Trophoblast cell (in vitro differentiated cells and primary cell): ENCODE results near the gene SVEP1. TPM values are rescaled to one million over a fixed set of nuclear protein-coding genes. Genes with fewer than 3 reads are reported as not detected.

Experiments
- DNase-seq, 2 donors: peaks; one replicate each; pipeline ENCODE4 v3.0.0-alpha.2; 2016
- H2AFZ ChIP-seq: 2 replicates; pipeline ENCODE4 v1.6.1; 2013; ENCODE audit warnings: low read length, moderate library complexity, mild to moderate bottlenecking; ENCODE audit not compliant: insufficient read depth, poor library complexity
- H2AK5ac ChIP-seq: 2 replicates; pipeline ENCODE4 v1.6.1; 2013; ENCODE audit warnings: mild to moderate bottlenecking, low read length
- H2BK120ac ChIP-seq: 2 replicates; pipeline ENCODE4 v1.6.1; 2013; ENCODE audit warnings: low read length, mild to moderate bottlenecking, moderate library complexity; ENCODE audit not compliant: insufficient read depth, poor library complexity
- H2BK12ac ChIP-seq: 2 replicates; pipeline ENCODE4 v1.6.1; 2013; ENCODE audit warnings: mild to moderate bottlenecking, low read length, moderate library complexity
- H2BK5ac ChIP-seq: 2 replicates; pipeline ENCODE4 v1.6.1; 2013; ENCODE audit warnings: low read length, low read depth, moderate library complexity, mild to moderate bottlenecking; ENCODE audit not compliant: poor library complexity
- H3K14ac ChIP-seq: 2 replicates; pipeline ENCODE4 v1.6.1; 2013; ENCODE audit warnings: mild to moderate bottlenecking, low read length
- H3K18ac ChIP-seq: 2 replicates; pipeline ENCODE4 v1.6.1; 2013; ENCODE audit warnings: mild to moderate bottlenecking, low read length
- H3K23ac ChIP-seq: 2 replicates; pipeline ENCODE4 v1.6.1; 2013; ENCODE audit warnings: low read length
- H3K27ac ChIP-seq: 2 replicates; pipeline ENCODE4 v1.5.1; 2013; ENCODE audit warnings: low read depth, mild to moderate bottlenecking, inconsistent platforms, low read length, moderate library complexity
- H3K27me3 ChIP-seq: 2 replicates; pipeline ENCODE4 v1.6.1; 2013; ENCODE audit warnings: inconsistent platforms, mild to moderate bottlenecking, low read length, moderate library complexity; ENCODE audit not compliant: insufficient read depth
- H3K36me3 ChIP-seq, 2 experiments: 1 replicate in 1 of 2; 2 replicates in 1 of 2; pipeline ENCODE4 v1.6.1; 2013; ENCODE audit warnings: low read length in 2 of 2, mild to moderate bottlenecking in 2 of 2, moderate library complexity in 1 of 2; ENCODE audit not compliant: insufficient read depth in 2 of 2, control insufficient read depth in 1 of 2
- H3K4ac ChIP-seq: 2 replicates; pipeline ENCODE4 v1.6.1; 2013; ENCODE audit warnings: low read depth, mild to moderate bottlenecking, low read length, moderate library complexity
- H3K4me1 ChIP-seq, 2 experiments: 1 replicate in 1 of 2; 2 replicates in 1 of 2; pipeline ENCODE4 v1.6.1; 2013; ENCODE audit warnings: low read length in 2 of 2, mild to moderate bottlenecking in 2 of 2, moderate library complexity in 1 of 2; ENCODE audit not compliant: insufficient read depth in 2 of 2, control insufficient read depth in 1 of 2
- H3K4me2 ChIP-seq: 2 replicates; pipeline ENCODE4 v1.6.1; 2013; ENCODE audit warnings: inconsistent platforms, mild to moderate bottlenecking, low read length, moderate library complexity
- H3K4me3 ChIP-seq: 2 replicates; pipeline ENCODE4 v1.5.1; 2013; ENCODE audit warnings: mild to moderate bottlenecking, low read depth, low read length, inconsistent platforms
- H3K79me1 ChIP-seq: one replicate; pipeline ENCODE4 v1.6.1; 2013; ENCODE audit warnings: low read length
- H3K79me2 ChIP-seq: 2 replicates; pipeline ENCODE4 v1.6.1; 2013; ENCODE audit warnings: low read length, mild to moderate bottlenecking; ENCODE audit not compliant: control insufficient read depth, insufficient read depth, poor library complexity
- H3K9ac ChIP-seq: 2 replicates; pipeline ENCODE4 v1.6.1; 2013; ENCODE audit warnings: mild to moderate bottlenecking, low read length
- H3K9me3 ChIP-seq: 2 replicates; pipeline ENCODE4 v1.6.1; 2013; ENCODE audit warnings: low read depth, mild to moderate bottlenecking, control low read depth, inconsistent platforms, low read length; ENCODE audit not compliant: insufficient read depth
- H4K12ac ChIP-seq: 2 replicates; pipeline ENCODE4 v1.6.1; 2013; ENCODE audit warnings: low read depth, mild to moderate bottlenecking, low read length, moderate library complexity
- H4K8ac ChIP-seq: 2 replicates; pipeline ENCODE4 v1.6.1; 2013; ENCODE audit warnings: low read depth, mild to moderate bottlenecking, low read length, moderate library complexity
- H4K91ac ChIP-seq: one replicate; pipeline ENCODE4 v1.6.1; 2013; ENCODE audit warnings: low read depth, mild to moderate bottlenecking, low read length, moderate library complexity
- WGBS: extraction: QIAGEN DNeasy Blood & Tissue Kit; methylation state at CpG from one replicate; pipeline ENCODE4 v1.1.7; 2013; ENCODE audit warnings: missing lambda C conversion rate; ENCODE audit not compliant: insufficient read length, insufficient coverage; ENCODE audit errors: extremely low coverage; 5-methylcytosine and 5-hydroxymethylcytosine counted together
- polyA plus RNA-seq: library from polyadenylated mRNA; stranded (reverse); fragments of 200-250 nt; gene quantifications from 2 replicates; pipeline ENCODE4 v1.2.3, GENCODE V29; 2013

The SVEP1 gene
- 6.2 and 6.4 TPM in 2 replicates for polyA plus RNA-seq

DNA sequence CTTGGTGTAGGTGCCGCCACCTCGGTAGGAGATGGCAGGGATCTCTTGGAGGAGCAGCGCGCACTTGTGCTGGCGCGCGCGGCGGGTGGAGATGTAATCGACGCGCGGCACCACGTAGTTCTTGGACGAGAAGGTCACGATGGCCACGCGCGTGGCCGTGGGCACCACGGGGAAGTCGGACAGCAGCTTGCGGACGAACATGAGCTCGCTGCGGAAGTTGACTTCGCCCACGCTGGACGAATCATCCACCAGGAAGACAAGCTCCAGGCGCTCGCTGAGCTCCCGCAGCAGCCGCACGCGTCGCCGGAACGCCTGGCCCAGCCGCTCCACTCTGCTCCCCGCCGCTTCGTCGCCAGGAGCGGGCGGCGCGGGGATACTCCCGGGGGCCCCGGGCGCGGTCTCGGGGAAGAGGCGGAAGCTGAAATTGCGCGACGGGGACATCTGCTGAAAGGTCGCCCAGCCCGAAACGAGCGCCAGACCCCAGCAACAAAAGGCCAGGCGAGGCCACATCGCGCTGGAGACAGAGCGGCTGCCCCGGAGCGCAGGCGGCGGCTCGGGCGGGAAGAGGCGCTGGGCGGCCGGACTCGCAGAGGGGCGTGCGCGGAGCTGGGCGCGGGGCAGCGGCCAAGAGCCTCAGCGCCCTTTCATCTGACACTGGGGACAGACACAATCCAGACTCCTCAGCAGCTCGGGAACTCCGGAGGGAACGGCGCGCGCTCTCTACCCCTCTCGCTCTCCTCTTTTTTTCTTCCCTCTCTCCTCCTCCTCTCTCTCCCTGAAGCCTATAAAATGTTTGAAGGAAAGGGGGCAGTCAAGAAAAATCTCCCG lies at the start of gene SVEP1:
TSS of gene SVEP1 (minus strand) at position 708 of the 828 bp plus-strand sequence. CDS start at position 510, 198 bp downstream.
- Histone ChIP-seq H3K79me2 (peaks cover 9% of the 10 kb centered on the region), H3K36me3 (no peaks in the 10 kb centered on the region), H2BK5ac (peak within 1 kb of the TSS; percentile 91), H2AK5ac (no peak within 1 kb of the TSS), H3K18ac (peak within 1 kb of the TSS; percentile 95), H2BK12ac (peak within 1 kb of the TSS; percentile 85), H3K27me3 (no peaks in the 10 kb centered on the region), H3K4me1 (peaks cover 5 to 10% of the 10 kb centered on the region in 2 experiments), H4K8ac (peak within 1 kb of the TSS; percentile 85), H3K4me3 (peak within 1 kb of the TSS; percentile 96), H4K91ac (peak within 1 kb of the TSS; percentile 76), H3K4ac (peak within 1 kb of the TSS; percentile 81), H3K79me1 (peaks cover 17% of the 10 kb centered on the region), H3K9ac (peak within 1 kb of the TSS; percentile 89), H3K27ac (peak within 1 kb of the TSS; percentile 92), H2AFZ (peak within 1 kb of the TSS; percentile 80), H3K9me3 (no peaks in the 10 kb centered on the region), H3K4me2 (peak within 1 kb of the TSS; percentile 81), H3K23ac (peak within 1 kb of the TSS; percentile 90), H3K14ac (peak within 1 kb of the TSS; percentile 94), H4K12ac (peak within 1 kb of the TSS; percentile 93), H2BK120ac (peak within 1 kb of the TSS; percentile 80)
- DNase-seq = peak; percentile 7 to 41
- no CpG with 5 or more reads among the region's 89 CpGs for WGBS

GRCh38 chr9:110626101-110626829 lies 46.7 kb upstream of the SVEP1 start:
- Histone ChIP-seq H4K12ac (no peak overlapping the region), H2BK5ac (no peak overlapping the region), H2AFZ (no peak overlapping the region), H4K91ac (no peak overlapping the region), H3K36me3 (no peaks in the 10 kb centered on the region), H4K8ac (no peak overlapping the region), H3K4me2 (no peak overlapping the region), H3K14ac (no peak overlapping the region), H3K79me1 (no peaks in the 10 kb centered on the region), H3K4ac (no peak overlapping the region), H3K27me3 (no peaks in the 10 kb centered on the region), H3K9me3 (no peaks in the 10 kb centered on the region), H3K79me2 (no peaks in the 10 kb centered on the region), H3K4me1 (no peaks in the 10 kb centered on the region), H3K4me3 (no peak overlapping the region), H2AK5ac (no peak overlapping the region), H3K9ac (no peak overlapping the region), H3K23ac (no peak overlapping the region), H3K18ac (no peak overlapping the region), H2BK120ac (no peak overlapping the region), H3K27ac (no peak overlapping the region), H2BK12ac (no peak overlapping the region)
- WGBS = no CpG with 5 or more reads among the region's 9 CpGs
- no peak for DNase-seq

GRCh38 chr9:110623462-110624025 lies 44.0 kb upstream of the SVEP1 start:
- no peaks in the 10 kb centered on the region for H3K4me1 ChIP-seq
- H3K36me3 ChIP-seq = no peaks in the 10 kb centered on the region

DNA sequence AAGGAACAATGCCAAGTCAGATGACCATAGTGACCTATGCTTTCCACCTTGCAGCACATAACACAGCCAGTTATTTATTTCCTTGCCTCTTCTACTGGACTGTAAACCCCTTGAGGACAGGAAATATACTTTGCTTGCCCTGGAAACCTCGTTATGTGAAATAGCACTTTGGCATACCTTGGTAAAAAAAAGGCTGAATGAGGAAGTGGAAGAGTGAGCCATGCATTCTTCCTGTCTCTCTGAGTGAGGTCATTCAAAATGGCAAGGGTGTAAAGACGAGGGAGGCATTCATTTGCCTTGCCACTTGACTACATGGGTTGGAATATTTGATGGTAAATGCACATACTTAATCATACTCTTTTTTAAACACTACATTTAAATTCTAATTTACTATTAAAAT lies 42.8 kb upstream of the SVEP1 start:
- Histone ChIP-seq H3K14ac (no peak overlapping the region), H3K79me2 (no peaks in the 10 kb centered on the region), H4K8ac (no peak overlapping the region), H3K27me3 (no peaks in the 10 kb centered on the region), H2BK12ac (no peak overlapping the region), H3K79me1 (no peaks in the 10 kb centered on the region), H2BK5ac (no peak overlapping the region), H4K91ac (no peak overlapping the region), H3K36me3 (no peaks in the 10 kb centered on the region), H3K9me3 (no peaks in the 10 kb centered on the region), H3K4me1 (no peaks in the 10 kb centered on the region), H3K4me2 (no peak overlapping the region), H3K18ac (no peak overlapping the region), H3K27ac (no peak overlapping the region), H3K23ac (no peak overlapping the region), H4K12ac (no peak overlapping the region), H2AFZ (no peak overlapping the region), H2AK5ac (no peak overlapping the region), H2BK120ac (no peak overlapping the region), H3K9ac (no peak overlapping the region), H3K4ac (no peak overlapping the region), H3K4me3 (no peak overlapping the region)
- DNase-seq = no peak
- no CpG with 5 or more reads among the region's 2 CpGs for WGBS

More at GRCh38 chr9:110623462-110624025, 44.0 kb upstream of the SVEP1 start:
- Histone ChIP-seq H2BK5ac (no peak overlapping the region), H3K4ac (no peak overlapping the region), H3K27me3 (no peaks in the 10 kb centered on the region), H2BK12ac (no peak overlapping the region), H2AFZ (no peak overlapping the region), H3K14ac (no peak overlapping the region), H4K12ac (no peak overlapping the region), H3K4me2 (no peak overlapping the region), H3K9ac (no peak overlapping the region), H2BK120ac (no peak overlapping the region), H3K9me3 (no peaks in the 10 kb centered on the region), H3K79me1 (no peaks in the 10 kb centered on the region), H4K91ac (no peak overlapping the region), H3K23ac (no peak overlapping the region), H3K27ac (no peak overlapping the region), H3K4me3 (no peak overlapping the region), H3K18ac (no peak overlapping the region), H3K79me2 (no peaks in the 10 kb centered on the region), H4K8ac (no peak overlapping the region), H2AK5ac (no peak overlapping the region)
- peak; percentile 60 to 87 for DNase-seq
- no CpG with 5 or more reads among the region's 3 CpGs for WGBS
